GM04503 (cell line): ENCODE data around the gene ETNK2.

Experiments used
- DNase-seq: peaks from one replicate; pipeline ENCODE4 v3.0.0-alpha.2; 2012; ENCODE audit warnings: low read depth

ETNK2 gene

DNA sequence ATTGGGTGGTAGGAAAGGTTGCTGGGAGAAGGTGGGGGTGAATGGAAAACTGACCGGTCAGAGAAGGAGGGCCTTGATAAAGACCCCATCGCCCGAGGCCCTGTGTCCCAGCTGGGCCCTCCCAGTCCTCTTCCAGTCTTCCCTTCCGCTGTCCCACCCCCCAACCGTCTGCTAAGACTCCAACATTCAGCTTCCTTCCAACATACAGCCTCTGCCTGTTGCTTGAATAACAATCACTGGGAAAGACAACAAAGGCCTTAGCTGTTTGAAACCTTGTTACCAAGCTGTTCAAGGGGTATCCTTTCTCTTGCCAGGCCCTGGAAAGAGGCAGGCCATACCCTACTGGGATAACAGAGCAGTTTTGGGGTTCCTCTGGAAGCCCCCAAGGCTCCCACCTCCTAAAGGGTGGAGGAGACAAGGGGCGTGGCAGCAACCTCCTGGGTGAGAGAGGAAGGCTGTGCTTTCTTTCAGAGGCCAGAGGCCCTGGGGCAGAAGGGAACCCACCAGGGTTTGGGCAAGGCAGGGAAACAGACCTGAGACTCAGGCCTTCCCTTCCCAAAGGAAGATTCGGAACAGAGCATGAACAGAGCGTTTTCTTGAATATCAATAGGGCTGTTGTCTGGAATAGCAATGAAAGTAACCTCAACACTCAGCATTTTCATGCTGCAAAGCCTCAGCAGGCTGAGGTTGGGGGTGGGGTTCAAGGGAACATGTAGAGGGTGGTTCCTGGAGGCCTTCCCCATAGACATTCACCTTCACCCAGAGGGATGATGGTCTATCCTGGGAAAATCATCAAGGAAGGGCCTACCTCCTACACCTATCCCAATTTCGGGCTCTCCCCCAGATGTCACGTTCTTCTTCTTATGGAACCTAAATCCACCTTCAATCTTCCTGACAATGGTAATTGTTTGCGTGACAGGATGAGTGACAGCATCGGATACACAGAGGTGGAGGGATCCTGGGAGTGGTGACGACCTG is 4.1 kb downstream of the ETNK2 start:
- DNase-seq: no peak

DNA sequence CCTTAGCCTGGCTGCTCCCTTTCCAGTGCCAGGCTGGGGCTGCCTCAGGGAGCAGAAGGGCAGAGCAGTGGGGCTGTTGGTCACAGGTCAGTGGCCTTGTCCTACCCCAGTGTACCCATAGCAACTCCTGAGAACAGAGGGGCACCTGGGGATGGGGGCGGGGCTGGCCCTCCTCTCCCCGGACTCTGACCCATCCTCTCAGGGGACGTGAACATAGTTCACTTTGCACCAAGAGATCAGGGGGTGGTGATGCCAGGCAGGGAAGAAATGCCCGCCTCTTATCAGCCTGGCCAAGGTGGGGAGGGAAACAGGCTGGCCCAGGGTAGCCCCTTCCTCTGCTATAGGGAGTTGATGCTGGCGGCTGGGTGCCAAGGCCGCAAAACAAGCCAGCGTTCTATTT is 4.9 kb downstream of the ETNK2 start:
- no peak for DNase-seq

DNA sequence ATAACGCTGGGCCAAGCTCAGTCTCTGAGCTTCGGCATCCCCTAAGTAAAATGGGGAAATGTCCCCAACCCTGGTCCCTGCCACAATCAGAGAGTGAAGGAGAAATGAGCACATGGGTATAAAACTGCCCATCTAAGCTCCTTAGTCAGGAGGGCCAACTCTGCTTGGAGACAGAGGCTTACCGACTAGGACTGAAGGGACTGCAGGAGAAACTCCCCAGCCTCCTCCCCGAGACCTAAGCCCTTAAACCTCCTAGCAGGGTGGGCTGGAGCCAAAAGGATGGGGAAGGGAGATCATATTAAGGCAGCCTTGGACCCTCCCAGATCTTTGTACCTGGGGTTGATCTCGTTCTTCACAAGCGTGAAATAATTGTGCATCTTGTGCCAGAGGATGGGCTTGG is 5.5 kb downstream of the ETNK2 start:
- no peak for DNase-seq

DNA sequence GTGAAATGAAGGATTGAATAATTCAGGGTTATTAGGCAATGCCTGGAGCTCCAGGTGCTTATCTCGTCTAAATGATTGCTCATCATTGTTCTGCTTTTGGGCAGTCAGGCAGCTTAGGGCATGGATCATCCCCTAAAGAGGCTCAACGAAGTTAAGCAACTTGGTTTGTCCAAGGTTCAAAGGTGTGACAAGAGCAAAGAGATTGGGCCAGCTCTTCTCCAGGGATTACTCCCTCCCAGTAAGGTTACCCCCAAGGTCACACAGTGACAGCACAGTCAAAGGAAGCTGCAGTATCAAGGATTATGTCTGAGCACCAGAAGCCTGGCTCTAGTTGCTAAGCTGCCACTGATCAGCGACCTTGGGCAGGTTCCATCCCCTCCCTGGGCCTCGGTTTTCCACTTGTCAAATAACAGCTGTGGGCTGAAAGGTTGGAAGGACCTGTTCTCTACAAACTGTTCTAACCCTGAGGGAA is 6.8 kb downstream of the ETNK2 start:
- DNase-seq: no peak

DNA sequence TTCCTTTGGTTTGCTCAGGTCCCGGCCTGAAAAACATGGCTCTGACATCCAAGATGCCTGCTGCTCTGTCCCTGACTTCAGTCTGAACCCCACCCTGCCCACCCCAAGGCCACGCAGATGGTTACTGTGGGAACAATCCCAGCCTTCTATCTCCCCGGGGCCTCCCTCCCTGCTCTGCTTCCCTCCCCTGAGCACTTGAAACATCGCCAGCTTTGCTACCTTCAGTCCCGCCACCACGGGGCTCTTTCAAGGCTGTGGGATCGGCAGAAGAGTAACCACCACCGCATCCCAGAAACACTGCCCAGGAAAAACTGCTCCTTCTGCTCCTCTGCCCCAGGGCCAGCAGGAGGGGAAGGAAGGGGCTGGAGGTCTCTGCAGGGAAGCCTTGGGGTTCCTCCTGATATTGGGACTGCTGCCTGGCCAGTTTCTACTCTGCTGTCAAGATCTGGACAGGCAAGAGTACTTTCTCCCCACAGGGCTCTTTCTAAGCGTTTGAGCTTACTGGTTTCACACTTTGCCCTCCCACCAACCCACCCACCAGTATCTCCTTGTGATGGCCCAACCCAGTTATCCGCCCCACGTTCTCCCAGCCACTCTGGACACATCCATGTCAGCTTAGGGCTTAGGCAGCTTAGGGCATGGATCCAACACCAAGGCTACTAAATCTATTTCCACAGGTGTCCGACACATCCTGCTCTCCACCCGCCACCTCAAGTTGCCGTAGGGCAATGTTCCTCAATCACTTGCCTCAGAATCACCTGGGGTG is 8.4 kb downstream of the ETNK2 start:
- no peak for DNase-seq

GRCh38 chr1:204142032-204142974 is 9.5 kb downstream of the ETNK2 start:
- DNase-seq: no peak

- DNase-seq: no peak
These were observed 10.7 kb downstream of the ETNK2 start for GRCh38 chr1:204141131-204141530.

DNA sequence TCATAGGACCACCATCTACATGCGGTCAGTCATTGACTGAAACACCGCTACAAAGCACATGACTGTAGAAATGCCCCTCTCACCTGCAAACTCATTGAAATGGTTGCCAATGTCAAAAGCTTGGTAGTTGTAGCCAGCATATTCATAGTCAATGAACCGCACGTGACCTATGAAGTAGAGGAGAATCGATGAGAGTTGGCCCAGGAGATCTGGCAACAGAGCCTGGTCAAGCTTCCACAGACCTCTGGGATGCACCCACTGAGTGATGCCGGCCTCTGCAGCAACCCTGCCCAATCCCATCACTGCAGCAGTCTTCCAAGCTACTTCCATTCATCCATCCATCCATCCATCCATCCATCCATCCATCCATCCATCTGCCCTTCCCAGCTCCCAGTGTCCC is 11.9 kb downstream of the ETNK2 start:
- DNase-seq: no peak

GRCh38 chr1:204139088-204139487 is 12.8 kb downstream of the ETNK2 start:
- no peak for DNase-seq

DNA sequence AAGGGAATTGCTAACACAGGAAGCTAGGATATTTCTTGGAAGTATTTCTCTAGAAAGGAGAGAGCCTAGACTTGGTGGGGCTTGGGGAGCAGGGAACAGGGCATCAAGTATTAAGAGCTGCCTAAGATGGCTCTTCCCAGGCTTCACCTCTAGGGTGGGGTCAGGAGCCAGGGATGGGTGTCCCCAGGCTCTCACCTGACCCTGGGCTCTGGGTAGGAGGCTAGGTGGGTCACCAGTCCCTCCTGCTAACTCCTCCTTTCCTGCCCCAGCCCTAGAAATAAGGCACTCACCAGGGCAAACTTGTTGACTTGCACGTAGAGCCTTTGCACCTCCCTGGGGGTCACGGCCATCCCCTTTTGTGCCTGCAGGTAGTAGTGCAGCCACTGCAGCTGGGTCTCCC is 15.0 kb downstream of the ETNK2 start:
- no peak for DNase-seq

- DNase-seq: no peak
These were observed 17.7 kb downstream of the ETNK2 start for GRCh38 chr1:204134103-204134502.

DNA sequence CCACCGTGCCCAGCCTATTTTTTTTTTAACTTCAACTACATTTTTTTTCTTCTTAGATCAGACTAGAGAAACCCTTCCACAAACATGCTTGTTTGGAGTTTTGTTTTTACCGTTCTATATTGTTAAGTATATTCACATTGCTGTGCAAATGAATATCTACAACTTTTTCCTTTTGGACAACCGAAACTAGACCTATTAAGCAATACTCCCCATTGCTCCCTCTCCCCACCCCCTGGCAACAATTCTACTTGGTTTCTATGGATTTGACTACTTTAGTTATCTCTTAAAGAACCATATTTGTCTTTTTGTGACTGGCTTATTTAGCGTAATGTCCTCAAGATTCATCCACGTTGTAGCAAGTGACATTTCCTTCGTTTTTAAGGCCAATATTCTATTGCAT is 19.1 kb downstream of the ETNK2 start:
- no peak for DNase-seq

- no peak for DNase-seq
These were observed 19.9 kb downstream of the ETNK2 start for GRCh38 chr1:204131978-204132377.

DNA sequence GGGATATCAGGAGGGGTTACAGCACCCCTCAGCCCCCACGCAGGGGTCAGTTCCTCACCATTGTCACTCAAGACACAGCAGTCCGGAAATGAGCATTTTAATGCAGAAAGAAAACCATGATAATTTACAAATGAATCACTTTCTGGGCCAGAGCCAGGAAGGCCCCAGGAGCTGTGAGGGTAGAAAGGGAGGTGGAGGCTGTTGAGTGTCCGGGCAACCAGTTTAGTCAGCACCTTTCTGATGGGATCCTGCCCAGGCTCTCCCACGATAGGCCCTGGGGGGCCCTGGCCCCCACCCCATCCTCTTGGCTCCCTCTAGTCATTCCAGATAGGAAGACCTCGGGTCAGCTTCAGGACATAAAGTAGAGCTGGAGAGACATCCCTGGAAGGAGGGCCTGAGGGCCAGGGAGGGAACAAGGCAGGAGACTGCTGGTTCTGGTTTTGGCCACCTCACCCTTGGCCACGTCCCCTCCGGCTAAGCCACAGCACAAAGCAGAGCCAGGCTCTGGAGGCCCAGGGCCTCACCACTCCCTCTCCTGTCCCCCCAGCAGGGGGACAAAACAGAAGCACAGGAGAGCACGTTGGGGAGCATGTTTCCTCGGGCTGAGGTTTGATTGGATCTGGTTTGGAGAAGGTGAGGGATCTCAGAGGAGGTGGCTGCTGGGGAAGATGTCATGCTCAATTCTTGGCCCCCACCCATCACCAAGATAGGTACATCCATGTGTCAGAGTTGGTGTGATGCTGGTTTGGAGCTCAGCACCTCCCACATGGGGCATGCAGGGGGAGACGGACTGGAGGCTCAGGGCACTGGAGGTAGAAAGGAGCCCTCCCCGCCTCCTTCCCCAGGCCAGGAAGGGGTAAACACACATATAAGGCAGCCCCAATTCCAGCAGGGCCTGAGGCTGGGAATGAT is 20.6 kb downstream of the ETNK2 start:
- peak; percentile 66 for DNase-seq

DNA sequence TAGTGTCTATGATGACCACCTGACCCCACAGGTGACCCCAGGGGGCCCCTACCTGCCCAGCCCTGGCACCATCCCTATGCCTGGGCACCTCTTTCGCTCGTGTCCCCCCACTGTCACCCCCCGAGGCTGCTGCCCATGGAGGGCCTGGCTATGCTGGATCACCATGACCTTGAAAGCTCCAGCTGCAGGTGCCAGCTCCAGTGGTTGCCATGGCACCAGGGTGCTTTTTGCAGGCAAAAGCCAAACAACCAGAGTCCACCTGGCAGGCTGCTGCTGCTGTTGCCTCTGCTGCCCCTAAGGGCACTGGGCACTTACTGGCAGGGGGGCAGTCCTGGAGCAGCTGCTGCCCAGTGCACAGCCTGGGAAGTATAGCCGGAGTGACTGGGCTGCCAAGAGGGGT is 21.7 kb downstream of the ETNK2 start:
- no peak for DNase-seq

- DNase-seq: no peak
These were observed 22.6 kb downstream of the ETNK2 start for GRCh38 chr1:204128964-204129896.

DNA sequence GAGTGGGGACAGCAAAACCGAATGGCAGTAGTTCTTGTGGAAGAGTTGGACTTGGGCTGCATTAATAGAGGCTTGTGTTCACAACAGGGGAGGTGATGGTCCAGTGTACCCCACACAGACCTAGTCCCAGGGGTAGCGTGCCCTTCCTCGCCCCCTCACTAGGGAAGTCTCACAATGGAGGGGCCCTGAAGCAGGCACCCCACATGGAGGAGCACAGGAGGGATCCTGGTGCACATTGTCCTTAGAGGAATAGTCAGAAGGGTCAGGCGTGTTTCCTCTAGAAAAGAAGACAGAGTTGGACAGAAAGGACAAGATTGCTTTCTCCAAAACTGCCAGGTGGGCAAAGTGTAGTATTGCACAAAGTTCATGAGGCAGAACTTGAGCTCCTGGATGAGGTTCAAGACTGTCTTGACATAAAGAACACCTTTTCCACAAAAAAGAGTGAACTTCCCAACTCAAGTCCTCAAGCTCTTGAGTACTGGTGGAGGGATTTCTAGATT is 23.3 kb downstream of the ETNK2 start:
- DNase-seq: no peak

GRCh38 chr1:204127597-204128242 is 24.1 kb downstream of the ETNK2 start:
- DNase-seq: peak; percentile 45

DNA sequence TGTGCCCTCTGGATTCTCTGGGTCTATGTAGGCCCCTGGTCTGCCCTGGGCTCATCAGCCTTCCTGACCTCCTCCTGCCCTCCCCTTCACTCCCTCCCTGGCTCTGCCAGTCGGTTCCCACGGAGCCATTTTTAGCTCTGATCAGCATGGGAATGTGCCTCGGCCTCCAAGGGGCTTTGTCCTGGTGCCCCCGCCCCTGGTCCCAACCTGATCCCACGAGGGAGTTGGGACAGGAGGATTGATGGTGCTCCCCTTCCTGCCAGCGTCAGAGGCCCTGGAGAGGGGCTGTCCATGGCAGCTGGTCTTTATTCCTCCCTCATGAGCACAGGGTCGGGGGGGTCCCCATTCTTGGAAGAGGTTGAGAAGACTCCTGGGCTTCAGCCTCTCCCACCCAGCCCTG is 24.9 kb downstream of the ETNK2 start:
- DNase-seq: no peak
